HepG2 (cell line): Measurements from ENCODE around the gene ZNF764. TPM values are rescaled to one million over a fixed set of nuclear protein-coding genes. Genes with fewer than 3 reads are reported as not detected.

Experiments used
- CENPT ChIP-seq: sonication (generic); formaldehyde crosslinking; IDR thresholded peaks from 2 replicates; pipeline ENCODE4 v1.8.0; 2022; ENCODE audit warnings: low read depth, mild to moderate bottlenecking, moderate library complexity, missing genetic modification reagents
- ERF ChIP-seq: IDR thresholded peaks from 2 replicates; pipeline ENCODE4 v1.6.1; 2018; ENCODE audit warnings: missing biosample characterization, missing genetic modification reagents
- JDP2 ChIP-seq: sonication (generic); formaldehyde crosslinking; IDR thresholded peaks from 2 replicates; pipeline ENCODE4 v1.8.1; 2022; ENCODE audit warnings: missing genetic modification reagents, borderline replicate concordance
- JUND ChIP-seq: sonication (generic); formaldehyde crosslinking; IDR thresholded peaks from 2 replicates; pipeline ENCODE4 v1.8.0; 2022; ENCODE audit warnings: mild to moderate bottlenecking, missing genetic modification reagents
- KAT7 ChIP-seq: IDR thresholded peaks from 2 replicates; pipeline ENCODE4 v1.6.1; 2018; ENCODE audit warnings: borderline replicate concordance, missing compliant biosample characterization
- MEF2D ChIP-seq: sonication (generic); formaldehyde crosslinking; IDR thresholded peaks from 2 replicates; pipeline ENCODE4 v1.5.1; 2020; ENCODE audit warnings: mild to moderate bottlenecking, missing genetic modification reagents
- PAWR ChIP-seq: sonication (generic); formaldehyde crosslinking; IDR thresholded peaks from 2 replicates; pipeline ENCODE4 v1.4.0; 2020; ENCODE audit warnings: missing genetic modification reagents, mild to moderate bottlenecking, borderline replicate concordance
- RBM39 ChIP-seq: fragments of 200-400 bp; formaldehyde crosslinking; IDR thresholded peaks from one replicate; pipeline ENCODE4 v1.6.1; 2018; ENCODE audit warnings: antibody characterized with exemption, mild to moderate bottlenecking, low read depth, low read length; ENCODE audit not compliant: poor library complexity, severe bottlenecking
- RFXANK ChIP-seq: IDR thresholded peaks from 2 replicates; pipeline ENCODE4 v1.6.1; 2016
- ZFP37 ChIP-seq: sonication (generic); formaldehyde crosslinking; IDR thresholded peaks from 2 replicates; pipeline ENCODE4 v1.4.0; 2020; ENCODE audit warnings: missing genetic modification reagents, borderline replicate concordance
- ZNF383 ChIP-seq: sonication (generic); formaldehyde crosslinking; IDR thresholded peaks from 2 replicates; pipeline ENCODE4 v1.4.0; 2020; ENCODE audit warnings: missing genetic modification reagents, mild to moderate bottlenecking, borderline replicate concordance
- ZNF552 ChIP-seq: sonication (generic); formaldehyde crosslinking; IDR thresholded peaks from 2 replicates; pipeline ENCODE4 v1.9.0; 2022; ENCODE audit warnings: missing genetic modification reagents, mild to moderate bottlenecking, borderline replicate concordance
- ZNF75D ChIP-seq: sonication (generic); formaldehyde crosslinking; IDR thresholded peaks from 2 replicates; pipeline ENCODE4 v1.8.1; 2023; ENCODE audit warnings: missing genetic modification reagents, mild to moderate bottlenecking, borderline replicate concordance
- polyA plus RNA-seq, 8 experiments: library from polyadenylated mRNA; depleted of rRNA in 3 of 8; stranded (reverse) in 7 of 8; unstranded in 1 of 8; fragments of >200 nt; fragmentation: Illumina TruSeq in 4 of 8; extraction: Trizol in 4 of 8; gene quantifications; 2 replicates each; pipeline versions ENCODE4 v1.2.1 to v1.2.3, GENCODE V29; 2011 to 2016; ENCODE audit warnings: low read depth in 4 of 8, missing spikeins in 1 of 8, mixed read lengths in 1 of 8; ENCODE audit not compliant: insufficient read depth in 1 of 8
- total RNA-seq, 5 experiments: library from RNA; depleted of rRNA; stranded (reverse); fragments of >200 nt; fragmentation: Illumina TruSeq; extraction: Trizol; gene quantifications; 2 replicates each; pipeline ENCODE4 v1.2.3, GENCODE V29; 2016; ENCODE audit warnings: low read depth in 1 of 5
- TF ChIP-seq, protein P1 (sequence below): sonication (generic); formaldehyde crosslinking; IDR thresholded peaks from 2 replicates; pipeline ENCODE4 v1.4.0; 2020; ENCODE audit warnings: missing genetic modification reagents
- TF ChIP-seq, protein P2 (sequence below): sonication (generic); formaldehyde crosslinking; IDR thresholded peaks from 2 replicates; pipeline ENCODE4 v1.5.1; 2020; ENCODE audit warnings: mild to moderate bottlenecking, missing genetic modification reagents, borderline replicate concordance
- TF ChIP-seq, protein P3 (sequence below): sonication (generic); formaldehyde crosslinking; IDR thresholded peaks from 2 replicates; pipeline ENCODE4 v1.5.1; 2020; ENCODE audit warnings: mild to moderate bottlenecking, missing genetic modification reagents, borderline replicate concordance
- TF ChIP-seq, protein P4 (sequence below): sonication (generic); formaldehyde crosslinking; IDR thresholded peaks from 2 replicates; pipeline ENCODE4 v1.4.0; 2020; ENCODE audit warnings: missing genetic modification reagents

Gene ZNF764
- total and polyA plus RNA-seq, 2 of the 13 experiments (the other 11 are each of a cell fraction or from before 2014, with no cell fraction given): 4.1 to 9.1 TPM

DNA sequence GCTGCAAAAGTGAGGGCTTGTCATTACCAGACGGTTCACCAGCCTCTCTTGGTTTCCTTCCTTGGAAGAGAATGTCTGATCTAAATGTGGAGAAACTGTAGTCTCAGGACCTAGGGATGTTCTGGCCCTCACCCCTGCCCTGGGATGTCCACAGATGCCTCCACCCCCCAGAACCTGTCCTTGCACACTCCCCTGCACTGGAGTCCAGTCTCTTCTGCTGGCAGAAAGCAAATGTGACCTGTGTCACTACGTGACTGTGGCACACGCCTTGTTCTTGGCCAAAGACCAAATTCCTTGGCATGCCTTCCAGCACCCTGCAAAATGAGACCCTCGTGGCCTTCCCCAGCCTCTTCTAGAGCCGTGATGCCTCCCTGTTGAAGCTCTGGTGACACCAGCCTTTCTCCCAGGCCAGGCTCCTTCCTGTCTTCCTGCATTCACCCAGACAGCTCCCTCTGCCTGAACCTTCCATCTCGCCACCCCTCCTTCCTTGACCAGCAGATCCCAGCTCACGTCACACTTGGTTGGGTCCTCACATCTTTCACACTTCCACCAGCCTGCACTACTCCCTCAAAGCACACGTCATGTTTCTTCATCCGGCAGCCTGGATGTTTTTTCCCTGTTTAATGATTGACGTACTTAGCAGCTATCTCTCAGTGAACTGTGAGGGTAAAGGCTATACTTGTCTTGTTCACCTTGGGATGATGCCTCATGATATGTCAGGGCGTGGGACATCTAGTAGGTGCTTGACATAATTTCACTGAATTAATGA lies 36.1 kb downstream of the ZNF764 start (continued):
- TF ChIP-seq, protein P1, sequence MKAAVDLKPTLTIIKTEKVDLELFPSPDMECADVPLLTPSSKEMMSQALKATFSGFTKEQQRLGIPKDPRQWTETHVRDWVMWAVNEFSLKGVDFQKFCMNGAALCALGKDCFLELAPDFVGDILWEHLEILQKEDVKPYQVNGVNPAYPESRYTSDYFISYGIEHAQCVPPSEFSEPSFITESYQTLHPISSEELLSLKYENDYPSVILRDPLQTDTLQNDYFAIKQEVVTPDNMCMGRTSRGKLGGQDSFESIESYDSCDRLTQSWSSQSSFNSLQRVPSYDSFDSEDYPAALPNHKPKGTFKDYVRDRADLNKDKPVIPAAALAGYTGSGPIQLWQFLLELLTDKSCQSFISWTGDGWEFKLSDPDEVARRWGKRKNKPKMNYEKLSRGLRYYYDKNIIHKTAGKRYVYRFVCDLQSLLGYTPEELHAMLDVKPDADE: 0 out of 2 replicates have a peak, but pooled peaks have one; percentile 62
- no peak for TF ChIP-seq RFXANK (CRISPR knock-in tag)
- TF ChIP-seq ZNF75D: no peak
- no peak for TF ChIP-seq PAWR (CRISPR knock-in tag)
- TF ChIP-seq RBM39: no peak
- TF ChIP-seq, protein P2, sequence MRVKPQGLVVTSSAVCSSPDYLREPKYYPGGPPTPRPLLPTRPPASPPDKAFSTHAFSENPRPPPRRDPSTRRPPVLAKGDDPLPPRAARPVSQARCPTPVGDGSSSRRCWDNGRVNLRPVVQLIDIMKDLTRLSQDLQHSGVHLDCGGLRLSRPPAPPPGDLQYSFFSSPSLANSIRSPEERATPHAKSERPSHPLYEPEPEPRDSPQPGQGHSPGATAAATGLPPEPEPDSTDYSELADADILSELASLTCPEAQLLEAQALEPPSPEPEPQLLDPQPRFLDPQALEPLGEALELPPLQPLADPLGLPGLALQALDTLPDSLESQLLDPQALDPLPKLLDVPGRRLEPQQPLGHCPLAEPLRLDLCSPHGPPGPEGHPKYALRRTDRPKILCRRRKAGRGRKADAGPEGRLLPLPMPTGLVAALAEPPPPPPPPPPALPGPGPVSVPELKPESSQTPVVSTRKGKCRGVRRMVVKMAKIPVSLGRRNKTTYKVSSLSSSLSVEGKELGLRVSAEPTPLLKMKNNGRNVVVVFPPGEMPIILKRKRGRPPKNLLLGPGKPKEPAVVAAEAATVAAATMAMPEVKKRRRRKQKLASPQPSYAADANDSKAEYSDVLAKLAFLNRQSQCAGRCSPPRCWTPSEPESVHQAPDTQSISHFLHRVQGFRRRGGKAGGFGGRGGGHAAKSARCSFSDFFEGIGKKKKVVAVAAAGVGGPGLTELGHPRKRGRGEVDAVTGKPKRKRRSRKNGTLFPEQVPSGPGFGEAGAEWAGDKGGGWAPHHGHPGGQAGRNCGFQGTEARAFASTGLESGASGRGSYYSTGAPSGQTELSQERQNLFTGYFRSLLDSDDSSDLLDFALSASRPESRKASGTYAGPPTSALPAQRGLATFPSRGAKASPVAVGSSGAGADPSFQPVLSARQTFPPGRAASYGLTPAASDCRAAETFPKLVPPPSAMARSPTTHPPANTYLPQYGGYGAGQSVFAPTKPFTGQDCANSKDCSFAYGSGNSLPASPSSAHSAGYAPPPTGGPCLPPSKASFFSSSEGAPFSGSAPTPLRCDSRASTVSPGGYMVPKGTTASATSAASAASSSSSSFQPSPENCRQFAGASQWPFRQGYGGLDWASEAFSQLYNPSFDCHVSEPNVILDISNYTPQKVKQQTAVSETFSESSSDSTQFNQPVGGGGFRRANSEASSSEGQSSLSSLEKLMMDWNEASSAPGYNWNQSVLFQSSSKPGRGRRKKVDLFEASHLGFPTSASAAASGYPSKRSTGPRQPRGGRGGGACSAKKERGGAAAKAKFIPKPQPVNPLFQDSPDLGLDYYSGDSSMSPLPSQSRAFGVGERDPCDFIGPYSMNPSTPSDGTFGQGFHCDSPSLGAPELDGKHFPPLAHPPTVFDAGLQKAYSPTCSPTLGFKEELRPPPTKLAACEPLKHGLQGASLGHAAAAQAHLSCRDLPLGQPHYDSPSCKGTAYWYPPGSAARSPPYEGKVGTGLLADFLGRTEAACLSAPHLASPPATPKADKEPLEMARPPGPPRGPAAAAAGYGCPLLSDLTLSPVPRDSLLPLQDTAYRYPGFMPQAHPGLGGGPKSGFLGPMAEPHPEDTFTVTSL (CRISPR knock-in tag): no peak
- no peak; the same call in 1 of the 2 replicates for TF ChIP-seq MEF2D (CRISPR knock-in tag)
- peak; percentile 76 for TF ChIP-seq JUND (CRISPR knock-in tag)
- no peak; the same call in 1 of the 2 replicates for TF ChIP-seq ZFP37
- TF ChIP-seq, protein P3, sequence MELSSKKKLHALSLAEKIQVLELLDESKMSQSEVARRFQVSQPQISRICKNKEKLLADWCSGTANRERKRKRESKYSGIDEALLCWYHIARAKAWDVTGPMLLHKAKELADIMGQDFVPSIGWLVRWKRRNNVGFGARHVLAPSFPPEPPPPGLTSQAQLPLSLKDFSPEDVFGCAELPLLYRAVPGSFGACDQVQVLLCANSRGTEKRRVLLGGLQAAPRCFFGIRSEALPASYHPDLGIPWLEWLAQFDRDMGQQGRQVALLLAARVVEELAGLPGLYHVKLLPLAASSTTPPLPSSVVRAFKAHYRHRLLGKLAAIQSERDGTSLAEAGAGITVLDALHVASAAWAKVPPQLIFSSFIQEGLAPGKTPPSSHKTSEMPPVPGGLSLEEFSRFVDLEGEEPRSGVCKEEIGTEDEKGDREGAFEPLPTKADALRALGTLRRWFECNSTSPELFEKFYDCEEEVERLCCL (CRISPR knock-in tag): no peak
- no peak for TF ChIP-seq KAT7
- TF ChIP-seq, protein P4, sequence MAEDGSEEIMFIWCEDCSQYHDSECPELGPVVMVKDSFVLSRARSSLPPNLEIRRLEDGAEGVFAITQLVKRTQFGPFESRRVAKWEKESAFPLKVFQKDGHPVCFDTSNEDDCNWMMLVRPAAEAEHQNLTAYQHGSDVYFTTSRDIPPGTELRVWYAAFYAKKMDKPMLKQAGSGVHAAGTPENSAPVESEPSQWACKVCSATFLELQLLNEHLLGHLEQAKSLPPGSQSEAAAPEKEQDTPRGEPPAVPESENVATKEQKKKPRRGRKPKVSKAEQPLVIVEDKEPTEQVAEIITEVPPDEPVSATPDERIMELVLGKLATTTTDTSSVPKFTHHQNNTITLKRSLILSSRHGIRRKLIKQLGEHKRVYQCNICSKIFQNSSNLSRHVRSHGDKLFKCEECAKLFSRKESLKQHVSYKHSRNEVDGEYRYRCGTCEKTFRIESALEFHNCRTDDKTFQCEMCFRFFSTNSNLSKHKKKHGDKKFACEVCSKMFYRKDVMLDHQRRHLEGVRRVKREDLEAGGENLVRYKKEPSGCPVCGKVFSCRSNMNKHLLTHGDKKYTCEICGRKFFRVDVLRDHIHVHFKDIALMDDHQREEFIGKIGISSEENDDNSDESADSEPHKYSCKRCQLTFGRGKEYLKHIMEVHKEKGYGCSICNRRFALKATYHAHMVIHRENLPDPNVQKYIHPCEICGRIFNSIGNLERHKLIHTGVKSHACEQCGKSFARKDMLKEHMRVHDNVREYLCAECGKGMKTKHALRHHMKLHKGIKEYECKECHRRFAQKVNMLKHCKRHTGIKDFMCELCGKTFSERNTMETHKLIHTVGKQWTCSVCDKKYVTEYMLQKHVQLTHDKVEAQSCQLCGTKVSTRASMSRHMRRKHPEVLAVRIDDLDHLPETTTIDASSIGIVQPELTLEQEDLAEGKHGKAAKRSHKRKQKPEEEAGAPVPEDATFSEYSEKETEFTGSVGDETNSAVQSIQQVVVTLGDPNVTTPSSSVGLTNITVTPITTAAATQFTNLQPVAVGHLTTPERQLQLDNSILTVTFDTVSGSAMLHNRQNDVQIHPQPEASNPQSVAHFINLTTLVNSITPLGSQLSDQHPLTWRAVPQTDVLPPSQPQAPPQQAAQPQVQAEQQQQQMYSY (CRISPR knock-in tag): no peak
- TF ChIP-seq JDP2 (CRISPR knock-in tag): no peak
- TF ChIP-seq ZNF552 (CRISPR knock-in tag): peak; percentile 83; the same call in 1 of the 2 replicates
- TF ChIP-seq CENPT: peak; percentile 30; the same call in 1 of the 2 replicates
- TF ChIP-seq ERF (CRISPR knock-in tag): peak; percentile 59; the same call in 1 of the 2 replicates
- TF ChIP-seq ZNF383 (CRISPR knock-in tag): no peak
